WTC11 (cell line): ENCODE results near the gene NUDT3. TPM values are rescaled to one million over a fixed set of nuclear protein-coding genes. Genes with fewer than 3 reads are reported as not detected.

Source experiments
- ATAC-seq: fragments of 200-7000 bp; cut with Tn5 transposase; 2 replicates; pipeline ENCODE4 v1.10.0; 2021; ENCODE audit warnings: mild to moderate bottlenecking, moderate library complexity
- CTCF ChIA-PET: fragments of 300-600 bp; sonication (Branson Sonifier 250); formaldehyde crosslinking; loops from one replicate; lab custom pipeline; 2021; ENCODE audit warnings: antibody characterized with exemption; lab: Charles Lee
- POLR2A ChIA-PET: fragments of 350-600 bp; sonication (Branson Sonifier 250); formaldehyde crosslinking; loops from one replicate; lab custom pipeline; 2021; ENCODE audit warnings: antibody characterized with exemption; lab: Charles Lee
- DNase-seq: peaks from one replicate; pipeline ENCODE4 v3.0.0; 2021; ENCODE audit warnings: low spot score
- H3K27ac Mint-ChIP-seq: 2 replicates; pipeline ENCODE4 v1.8.0; 2021; ENCODE audit warnings: mixed read lengths
- H3K27me3 Mint-ChIP-seq: 2 replicates; pipeline ENCODE4 v1.8.0; 2021; ENCODE audit warnings: low read depth, mild to moderate bottlenecking, moderate library complexity, mixed read lengths
- H3K36me3 Mint-ChIP-seq: 2 replicates; pipeline ENCODE4 v1.8.0; 2021; ENCODE audit warnings: mixed read lengths
- H3K4me1 Mint-ChIP-seq: 2 replicates; pipeline ENCODE4 v1.8.0; 2022; ENCODE audit warnings: mixed read lengths
- H3K4me3 Mint-ChIP-seq: 2 replicates; pipeline ENCODE4 v1.8.0; 2021; ENCODE audit warnings: mild to moderate bottlenecking, moderate library complexity, mixed read lengths
- H3K9me3 Mint-ChIP-seq: 2 replicates; pipeline ENCODE4 v1.8.0; 2021; ENCODE audit warnings: mixed read lengths
- ATF2 ChIP-seq: sonication (generic); formaldehyde crosslinking; IDR thresholded peaks from 2 replicates; pipeline ENCODE4 v1.8.1; 2022; ENCODE audit warnings: low read depth, missing genetic modification reagents, borderline replicate concordance
- E2F4 ChIP-seq: sonication (generic); formaldehyde crosslinking; IDR thresholded peaks from 2 replicates; pipeline ENCODE4 v1.8.1; 2022; ENCODE audit warnings: low read depth, mild to moderate bottlenecking, moderate library complexity, missing genetic modification reagents, borderline replicate concordance
- EMX1 ChIP-seq: fragments of 250-450 bp; sonication (Bioruptor Pico); IDR thresholded peaks from 2 replicates; pipeline ENCODE4 v1.8.0; 2021; ENCODE audit warnings: mild to moderate bottlenecking
- FOXK1 ChIP-seq: sonication (generic); formaldehyde crosslinking; IDR thresholded peaks from 2 replicates; pipeline ENCODE4 v1.8.0; 2022; ENCODE audit warnings: mild to moderate bottlenecking, moderate library complexity, missing genetic modification reagents
- FOXP1 ChIP-seq: sonication (generic); formaldehyde crosslinking; IDR thresholded peaks from 2 replicates; pipeline ENCODE4 v1.8.0; 2022; ENCODE audit warnings: missing genetic modification reagents, mild to moderate bottlenecking, moderate library complexity, borderline replicate concordance
- GTF2I ChIP-seq: fragments of 250-450 bp; sonication (Bioruptor Pico); conservative IDR thresholded peaks from 2 replicates; pipeline ENCODE4 v1.4.0; 2021; ENCODE audit warnings: mild to moderate bottlenecking
- IRF1 ChIP-seq: sonication (generic); formaldehyde crosslinking; IDR thresholded peaks from 2 replicates; pipeline ENCODE4 v1.8.0; 2023; ENCODE audit warnings: missing genetic modification reagents
- IRF2 ChIP-seq: sonication (generic); formaldehyde crosslinking; IDR thresholded peaks from 2 replicates; pipeline ENCODE4 v1.8.0; 2022; ENCODE audit warnings: low read depth, missing genetic modification reagents, borderline replicate concordance
- JAZF1 ChIP-seq: fragments of 250-450 bp; sonication (Bioruptor Pico); IDR thresholded peaks from 2 replicates; pipeline ENCODE4 v1.9.0; 2021; ENCODE audit warnings: moderate library complexity, mild to moderate bottlenecking, inconsistent platforms
- MLX ChIP-seq: sonication (generic); formaldehyde crosslinking; IDR thresholded peaks from 2 replicates; pipeline ENCODE4 v1.8.1; 2023; ENCODE audit warnings: mild to moderate bottlenecking, missing genetic modification reagents, moderate library complexity
- MXD4 ChIP-seq: fragments of 250-450 bp; sonication (Bioruptor Pico); IDR thresholded peaks from 2 replicates; pipeline ENCODE4 v1.8.0; 2021; ENCODE audit warnings: mild to moderate bottlenecking, moderate library complexity, borderline replicate concordance
- MYBL2 ChIP-seq: sonication (generic); formaldehyde crosslinking; IDR thresholded peaks from 2 replicates; pipeline ENCODE4 v1.8.1; 2023; ENCODE audit warnings: mild to moderate bottlenecking, moderate library complexity, missing genetic modification reagents
- NFYB ChIP-seq: sonication (generic); formaldehyde crosslinking; conservative IDR thresholded peaks from 2 replicates; pipeline ENCODE4 v1.8.0; 2022; ENCODE audit warnings: low read depth, missing genetic modification reagents
- NR2C2 ChIP-seq: sonication (generic); formaldehyde crosslinking; IDR thresholded peaks from 2 replicates; pipeline ENCODE4 v1.8.0; 2022; ENCODE audit warnings: mild to moderate bottlenecking, missing genetic modification reagents
- PREB ChIP-seq: sonication (generic); formaldehyde crosslinking; IDR thresholded peaks from 2 replicates; pipeline ENCODE4 v1.8.1; 2022; ENCODE audit warnings: mild to moderate bottlenecking, missing genetic modification reagents, moderate library complexity, borderline replicate concordance
- SMAD3 ChIP-seq: sonication (generic); formaldehyde crosslinking; IDR thresholded peaks from 2 replicates; pipeline ENCODE4 v1.8.0; 2022; ENCODE audit warnings: missing genetic modification reagents, mild to moderate bottlenecking, borderline replicate concordance
- STAT6 ChIP-seq: sonication (generic); formaldehyde crosslinking; conservative IDR thresholded peaks from 2 replicates; pipeline ENCODE4 v1.8.1; 2023; ENCODE audit warnings: mild to moderate bottlenecking, low read depth, missing genetic modification reagents, moderate library complexity
- ZBTB21 ChIP-seq: sonication (generic); formaldehyde crosslinking; IDR thresholded peaks from 2 replicates; pipeline ENCODE4 v1.8.1; 2023; ENCODE audit warnings: mild to moderate bottlenecking, missing genetic modification reagents, borderline replicate concordance
- ZNF121 ChIP-seq: sonication (generic); formaldehyde crosslinking; IDR thresholded peaks from 2 replicates; pipeline ENCODE4 v1.8.0; 2023; ENCODE audit warnings: missing genetic modification reagents
- ZNF138 ChIP-seq: sonication (generic); formaldehyde crosslinking; conservative IDR thresholded peaks from 2 replicates; pipeline ENCODE4 v1.8.1; 2022; ENCODE audit warnings: mild to moderate bottlenecking, moderate library complexity, missing genetic modification reagents
- ZNF396 ChIP-seq: fragments of 250-450 bp; sonication (Bioruptor Pico); IDR thresholded peaks from 2 replicates; pipeline ENCODE4 v1.8.0; 2021; ENCODE audit warnings: mild to moderate bottlenecking, moderate library complexity, borderline replicate concordance
- ZNF416 ChIP-seq: fragments of 250-450 bp; sonication (Bioruptor Pico); IDR thresholded peaks from 2 replicates; pipeline ENCODE4 v1.9.0; 2021; ENCODE audit warnings: mild to moderate bottlenecking, inconsistent platforms
- ZNF512 ChIP-seq: sonication (generic); formaldehyde crosslinking; IDR thresholded peaks from 2 replicates; pipeline ENCODE4 v1.8.1; 2022; ENCODE audit warnings: missing genetic modification reagents, borderline replicate concordance
- total RNA-seq: library from RNA; stranded (reverse); gene quantifications from 3 replicates; pipeline ENCODE4 v1.2.3, GENCODE V29; 2021

Gene NUDT3
- total RNA-seq, 1 experiment from 2014 or later: 30.0 TPM

- H3K27ac Mint-ChIP-seq: peak overlapping the region; percentile 50
- ChIA-PET CTCF (interaction anchor here (0.9 kb wide), 1 partner anchor 135 kb away, joined by 3 read pairs; the partner anchor contains the start of gene SMIM29), POLR2A (no interaction called here)
- peaks cover 35% of the 10 kb centered on the region for H3K4me1 Mint-ChIP-seq
- TF ChIP-seq NR2C2 (CRISPR knock-in tag) (no peak), NFYB (no peak), ZNF416 (CRISPR knock-in tag) (no peak), IRF2 (no peak), ZNF121 (peak; percentile 71), SMAD3 (CRISPR knock-in tag) (no peak)
- no peaks in the 10 kb centered on the region for H3K9me3 Mint-ChIP-seq
- ATAC-seq (no peak), DNase-seq (no peak)
- no peaks in the 10 kb centered on the region for H3K27me3 Mint-ChIP-seq
- no peaks in the 10 kb centered on the region for H3K36me3 Mint-ChIP-seq
- no peak overlapping the region for H3K4me3 Mint-ChIP-seq
Measured at GRCh38 chr6:34384321-34385153, 7.9 kb downstream of the NUDT3 start.

GRCh38 chr6:34383656-34384320, 8.7 kb downstream of the NUDT3 start:
- peak; percentile 67 for ATAC-seq
- ChIA-PET CTCF (interaction anchor here (0.6 to 0.9 kb wide), 2 partner anchors 135 to 613 kb away, joined by 3 read pairs; partner anchors contain the start of gene SMIM29), POLR2A (interaction anchor here (0.6 kb wide), 1 partner anchor 487 kb away, joined by 3 read pairs; no protein-coding TSS in a partner anchor)
- no peaks in the 10 kb centered on the region for H3K9me3 Mint-ChIP-seq
- no peaks in the 10 kb centered on the region for H3K27me3 Mint-ChIP-seq
- H3K27ac Mint-ChIP-seq: peak overlapping the region; percentile 85
- H3K36me3 Mint-ChIP-seq: no peaks in the 10 kb centered on the region
- no peak overlapping the region for H3K4me3 Mint-ChIP-seq
- peaks cover 30% of the 10 kb centered on the region for H3K4me1 Mint-ChIP-seq
- DNase-seq: no peak
- TF ChIP-seq E2F4: no peak
- no peak for TF ChIP-seq PREB
- TF ChIP-seq ZNF512 (CRISPR knock-in tag): no peak
- no peak for TF ChIP-seq FOXP1 (CRISPR knock-in tag)
- TF ChIP-seq MXD4 (CRISPR knock-in tag): no peak
- TF ChIP-seq NFYB: no peak
- TF ChIP-seq JAZF1: no peak
- no peak for TF ChIP-seq GTF2I (CRISPR knock-in tag)
- no peak for TF ChIP-seq MLX
- no peak for TF ChIP-seq STAT6 (CRISPR knock-in tag)
- no peak for TF ChIP-seq ATF2 (CRISPR knock-in tag)
- TF ChIP-seq IRF1 (CRISPR knock-in tag): no peak
- TF ChIP-seq ZBTB21 (CRISPR knock-in tag): no peak
- TF ChIP-seq SMAD3 (CRISPR knock-in tag): no peak
- no peak for TF ChIP-seq FOXK1 (CRISPR knock-in tag)
- no peak for TF ChIP-seq EMX1
- no peak for TF ChIP-seq ZNF396 (CRISPR knock-in tag)
- TF ChIP-seq ZNF138 (CRISPR knock-in tag): no peak
- no peak for TF ChIP-seq MYBL2 (CRISPR knock-in tag)
